Ovary (tissue), 9 donors: ENCODE results near the gene CAPN15. TPM values are rescaled to one million over a fixed set of nuclear protein-coding genes. Genes with fewer than 3 reads are reported as not detected.

Source experiments
- DNase-seq, 5 donors: peaks; one replicate each; pipeline ENCODE4 v3.0.0-alpha.2; 2019 to 2020
- H3K27ac ChIP-seq, 2 donors: fragments of 200-600 bp; one replicate each; pipeline versions ENCODE4 v1.5.1 to v1.8.0; 2019 to 2022
- H3K27me3 ChIP-seq: fragments of 200-600 bp; one replicate; pipeline ENCODE4 v1.8.0; 2022
- H3K36me3 ChIP-seq: fragments of 200-600 bp; sonication (generic); one replicate; pipeline ENCODE4 v1.5.1; 2019
- H3K4me1 ChIP-seq: one replicate; pipeline ENCODE4 v1.8.1; 2013; ENCODE audit warnings: mild to moderate bottlenecking, moderate library complexity; ENCODE audit not compliant: insufficient read depth
- H3K4me3 ChIP-seq: fragments of 200-600 bp; sonication (generic); one replicate; pipeline ENCODE4 v1.5.1; 2017
- H3K9me3 ChIP-seq, 2 donors: fragments of 200-600 bp in 1 of 2; sonication (generic) in 1 of 2; one replicate each; pipeline versions ENCODE4 v1.5.1 to v1.8.1; 2013 to 2019; ENCODE audit warnings: mild to moderate bottlenecking in 1 of 2, moderate library complexity in 1 of 2
- CTCF ChIP-seq, 3 donors: fragments of 450-650 bp in 2 of 3; fragments of 200-600 bp in 1 of 3; IDR thresholded peaks; one replicate each; pipeline versions ENCODE4 v1.5.1 to v1.8.0; 2016 to 2022; ENCODE audit warnings: antibody characterized with exemption in 3 of 3, mild to moderate bottlenecking in 1 of 3
- EP300 ChIP-seq: sonication (generic); formaldehyde crosslinking; IDR thresholded peaks from one replicate; pipeline ENCODE4 v1.6.1; 2017; ENCODE audit warnings: antibody characterized with exemption
- POLR2A ChIP-seq: fragments of 450-650 bp; IDR thresholded peaks from one replicate; pipeline ENCODE4 v1.6.1; 2017; ENCODE audit warnings: antibody characterized with exemption, mild to moderate bottlenecking, moderate library complexity
- WGBS, 3 donors: extraction: QIAGEN DNeasy Blood & Tissue Kit in 1 of 3; methylation state at CpG; one replicate each; pipeline versions ENCODE4 v1.1.5 to v1.1.7; 2013 to 2017; 5-methylcytosine and 5-hydroxymethylcytosine counted together
- intact Hi-C, 4 donors: fragments of 100-400 bp; cut with DNase I; formaldehyde crosslinking; loops; one replicate each; pipeline versions ENCODE4 v1.11.0 to v1.15.1; 2022 to 2023
- polyA plus RNA-seq, 2 donors: library from polyadenylated mRNA; stranded (reverse); fragments of 200-250 nt in 1 of 2; fragments of 350-450 nt in 1 of 2; fragmentation: Illumina TruSeq in 1 of 2; extraction: RNeasy Lipid Tissue Mini Kit (QIAGEN cat#74804) in 1 of 2; gene quantifications; one replicate each; pipeline ENCODE4 v1.2.3, GENCODE V29; 2013 to 2014
- total RNA-seq, 7 donors: library from RNA; depleted of rRNA in 2 of 7; stranded (reverse); fragments of >200 nt in 2 of 7; fragmentation: NEBNext Ultra II Directional in 3 of 7; extraction: Animal tissue kit (Norgen Biotek cat#: 25700) in 3 of 7; gene quantifications; one replicate each; pipeline versions ENCODE4 v1.1.0 to v1.2.4, GENCODE V29; 2016 to 2023
- donor health status: DM: no; HTN: no; CAD: no; lungs with moderate emphysema.
- donor health status: DM: no; HTN: no; CAD: no.
- donor health status: Bipolar disorder and iron deficiency.
- donor health status: DM: yes; HTN: yes; CAD: no.
- donor health status: DM: no; HTN: no; CAD: no.
- donor health status: DM: yes; HTN: yes; CAD: no.

The CAPN15 gene
- total and polyA plus RNA-seq, 9 donors: 1.6 to 38.9 (median 25.0) TPM

GRCh38 chr16:566475-567372 is 39.2 kb downstream of the CAPN15 start, which contains the start of gene NHLRC4:
TSS of gene NHLRC4 (plus strand) at chr16:567005. CDS start at chr16:568048, 1,043 bp downstream.
- Histone ChIP-seq H3K4me3 (no peak within 1 kb of the TSS), H3K36me3 (no peaks in the 10 kb centered on the region), H3K9me3 (no peaks in the 10 kb centered on the region), H3K27me3 (no peaks in the 10 kb centered on the region), H3K4me1 (peaks cover 42% of the 10 kb centered on the region), H3K27ac (peak within 1 kb of the TSS; percentile 40 to 80)
- TF ChIP-seq EP300 (no peak), POLR2A (no peak), CTCF (IDR thresholded peaks at IDR 0.05) (no peak)
- intact Hi-C loops: loop anchor here in 1 of 4 donors (5.0 kb wide), 1 partner anchor 101 kb away; the partner anchor contains the start of gene RHOT2
- WGBS, 3 donors: 7 to 13% (median 8%) methylated on average over 25 to 26 of the region's 26 CpGs
- DNase-seq: peak; percentile 86 to 92 (median 89)

DNA sequence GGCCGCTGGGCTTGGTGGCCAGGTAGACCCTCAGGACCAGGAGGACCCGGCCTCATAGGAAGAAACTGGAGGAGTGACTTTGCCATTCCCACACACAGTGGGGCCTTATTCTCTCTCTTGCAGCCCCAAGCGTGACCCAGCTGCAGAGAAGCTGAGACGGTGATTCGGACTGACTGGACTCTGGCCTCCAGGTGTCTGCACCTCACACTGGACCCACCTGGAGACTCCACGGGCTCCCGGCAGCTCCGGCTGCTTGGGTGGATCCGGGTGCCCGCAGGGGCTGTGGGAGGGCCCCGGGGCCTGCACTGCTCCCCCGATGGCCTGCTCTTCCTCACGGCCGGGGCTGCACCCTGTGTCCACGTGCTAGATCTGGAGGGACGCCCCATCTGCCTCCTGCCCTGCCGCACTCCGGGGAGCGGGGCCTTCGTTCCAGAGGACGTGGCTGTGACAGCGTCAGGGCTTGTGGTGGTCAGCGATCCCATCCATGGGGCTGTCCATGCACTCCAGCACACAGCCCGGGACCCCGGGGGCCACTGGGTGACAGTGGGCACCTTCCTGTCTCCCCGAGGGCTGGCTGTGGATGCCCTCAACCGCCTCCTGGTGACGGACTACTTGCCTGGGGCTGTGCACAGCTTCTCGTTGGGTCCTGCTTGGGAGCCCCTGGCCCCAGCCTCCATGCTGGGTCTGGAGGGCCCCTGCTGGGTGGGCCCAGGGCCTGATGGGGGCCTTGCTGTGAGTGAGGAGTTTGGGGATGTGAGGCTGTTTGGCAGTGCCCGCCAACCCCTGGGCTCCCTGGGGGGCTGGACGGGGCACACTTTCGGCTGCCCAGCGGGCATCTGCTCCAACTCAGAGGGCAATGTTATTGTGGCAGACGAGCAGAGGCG is 40.1 kb downstream of the CAPN15 start:
- Histone ChIP-seq H3K9me3 (no peaks in the 10 kb centered on the region), H3K27me3 (no peaks in the 10 kb centered on the region), H3K4me3 (no peak overlapping the region), H3K27ac (peak overlapping the region; percentile 25 to 80), H3K4me1 (peaks cover 42% of the 10 kb centered on the region), H3K36me3 (no peaks in the 10 kb centered on the region)
- no peak for TF ChIP-seq POLR2A
- TF ChIP-seq CTCF (IDR thresholded peaks at IDR 0.05): no peak
- WGBS, 3 donors: 71 to 90% (median 77%) methylated on average over 14 to 35 of the region's 35 CpGs
- intact Hi-C loops: loop anchor here in 1 of 4 donors (5.0 kb wide), 1 partner anchor 100 kb away; the partner anchor contains the start of gene RHOT2
- no peak for DNase-seq

DNA sequence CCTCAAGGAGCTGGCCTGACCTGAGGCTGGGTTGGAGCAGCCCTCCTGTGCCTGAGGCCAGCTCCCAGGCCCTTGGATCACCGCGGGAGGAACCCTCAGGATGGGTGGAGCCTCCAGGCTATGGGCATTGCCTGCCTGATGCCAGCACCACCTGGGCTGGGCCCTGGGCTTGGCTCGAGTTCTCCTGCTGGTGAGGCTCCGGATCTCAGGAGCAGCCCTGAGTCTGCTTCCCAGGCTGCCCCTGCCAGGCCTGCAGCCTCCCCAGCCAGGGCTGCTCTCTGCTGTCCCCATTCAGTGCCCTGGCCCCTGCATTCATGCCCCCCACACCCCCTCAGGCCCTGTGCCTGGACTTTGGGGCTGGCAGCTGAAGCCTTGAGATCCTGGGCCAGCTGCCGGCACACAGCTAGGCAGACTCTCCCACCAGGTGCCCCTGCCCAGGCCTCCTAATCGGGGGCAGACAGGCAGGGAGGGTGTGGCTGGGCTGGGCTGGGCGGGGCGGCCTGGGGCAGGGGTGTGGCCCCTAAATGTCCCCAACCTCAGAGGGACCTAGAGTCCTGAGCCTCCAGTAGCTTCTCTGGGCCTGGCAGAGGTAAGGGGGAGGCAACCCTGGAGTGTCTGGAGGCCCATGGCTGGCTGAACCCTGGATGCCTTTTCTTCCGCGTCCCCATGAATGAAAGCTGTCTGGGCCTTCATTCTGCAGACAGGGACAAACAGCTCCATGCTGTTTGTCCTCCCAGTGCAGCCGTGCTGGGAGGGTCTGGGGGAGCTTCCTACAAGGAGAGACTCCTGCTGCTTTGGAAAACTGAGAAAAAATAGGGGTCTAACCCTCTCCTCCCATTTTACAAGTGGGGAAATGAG is 41.1 kb downstream of the CAPN15 start:
- WGBS, 3 donors: 52 to 66% (median 55%) methylated on average over 4 to 11 of the region's 11 CpGs
- H3K27ac ChIP-seq: peak overlapping the region; percentile 62 to 89
- peaks cover 42% of the 10 kb centered on the region for H3K4me1 ChIP-seq

More for the DNA sequence above, 41.1 kb downstream of the CAPN15 start:
- intact Hi-C loops: loop anchor here in 1 of 4 donors (5.0 kb wide), 1 partner anchor 99 kb away; the partner anchor contains the start of gene RHOT2
- H3K4me3 ChIP-seq: no peak overlapping the region
- TF ChIP-seq CTCF (IDR thresholded peaks at IDR 0.05): no peak
- no peak for TF ChIP-seq EP300
- TF ChIP-seq POLR2A: no peak
- no peak for DNase-seq
- no peaks in the 10 kb centered on the region for H3K27me3 ChIP-seq
- no peaks in the 10 kb centered on the region for H3K36me3 ChIP-seq
- H3K9me3 ChIP-seq: no peaks in the 10 kb centered on the region
